CD4-positive, alpha-beta T cell treated with Interleukin-6 at 100 ng/mL for 8 hours (primary cell): Measurements from ENCODE around the gene FOXF1.

Experiments
- DNase-seq: peaks from one replicate; pipeline ENCODE4 v3.0.0-alpha.2; 2020; ENCODE audit warnings: mixed read lengths, low spot score

The FOXF1 gene

GRCh38 chr16:86558355-86559193, 48.2 kb downstream of the FOXF1 start:
- no peak for DNase-seq

DNA sequence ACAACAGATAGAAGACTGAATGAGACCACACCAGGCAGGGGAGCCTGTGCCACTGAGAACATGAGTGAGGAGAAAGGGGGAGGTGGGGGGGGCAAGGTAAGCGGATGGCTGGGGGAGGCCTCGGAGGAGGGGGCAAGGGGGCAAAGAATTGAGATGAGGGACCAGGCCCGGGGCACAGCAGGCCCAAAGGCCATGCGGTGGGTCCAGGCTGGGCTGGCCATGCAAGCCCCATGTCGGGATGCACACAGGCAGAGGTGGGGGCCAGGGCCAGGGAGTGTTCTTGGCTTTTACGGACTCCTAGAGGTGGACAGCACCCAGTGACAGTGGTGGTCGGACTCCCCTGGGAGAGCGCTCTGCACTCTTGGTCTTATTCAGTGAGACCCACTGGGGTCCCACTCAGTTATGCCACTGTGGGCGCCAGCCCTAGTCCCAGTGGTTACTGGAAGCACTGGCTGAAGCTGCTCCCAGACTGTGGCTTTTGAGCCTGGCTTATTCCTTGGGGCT, 49.5 kb downstream of the FOXF1 start:
- no peak for DNase-seq

- no peak for DNase-seq
Observed at GRCh38 chr16:86562356-86562755, 52.0 kb downstream of the FOXF1 start.

DNA sequence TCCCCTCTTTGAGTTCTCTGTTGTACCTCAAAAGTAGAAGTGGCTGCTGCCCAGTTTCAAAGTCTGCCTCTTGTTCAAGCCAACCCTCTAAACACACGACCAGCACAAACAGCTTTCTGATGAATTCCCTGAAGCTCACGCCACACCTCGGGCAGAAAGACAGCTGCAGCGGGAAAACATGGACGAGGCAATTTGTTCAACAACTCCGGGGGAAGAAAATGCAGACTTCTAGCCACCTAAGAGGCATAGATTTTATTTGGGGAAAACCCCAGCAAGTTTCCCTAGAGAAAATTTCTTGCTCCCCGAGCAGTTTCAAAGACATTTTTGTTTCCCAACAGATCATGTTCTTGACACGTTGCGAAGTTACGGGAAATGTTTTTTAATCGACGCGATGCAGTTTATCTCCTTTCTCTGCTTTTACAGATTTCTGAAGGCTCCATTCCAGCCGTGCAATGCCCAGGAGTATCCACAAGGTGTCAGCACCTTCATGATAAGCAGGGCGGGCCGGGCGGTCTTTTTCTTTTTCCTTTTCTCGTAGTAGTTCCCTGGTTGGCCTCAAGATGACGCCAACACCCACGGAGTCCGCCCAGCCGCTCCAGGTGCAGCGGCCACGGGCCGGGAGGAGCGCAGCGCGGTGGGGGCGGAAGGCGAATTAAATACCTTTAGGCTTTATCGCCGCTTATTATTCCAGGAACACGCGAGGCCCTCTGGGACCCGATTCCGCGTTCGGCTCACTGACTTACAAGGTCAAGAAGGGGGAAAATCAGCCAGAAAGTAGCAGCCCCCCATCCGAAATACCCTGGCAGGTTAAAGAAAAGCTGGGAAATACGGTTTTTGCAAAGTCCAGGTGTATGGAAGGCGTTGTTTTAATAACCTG, 53.4 kb downstream of the FOXF1 start:
- peak; percentile 84 for DNase-seq
